HG02852 (cell line): ENCODE data around the gene DNAJC11.
"Not testable (repeated sequence)": the region's sequence is repeated elsewhere in the genome, so short reads cannot be mapped to it uniquely, and the experiment has no call there.

Experiments
- ATAC-seq: cut with Tn5 transposase; IDR thresholded peaks from one replicate; pipeline ENCODE4 v1.9.1; 2021; ENCODE audit warnings: mild to moderate bottlenecking, moderate library complexity; ENCODE audit not compliant: unreplicated experiment

DNAJC11 gene

DNA sequence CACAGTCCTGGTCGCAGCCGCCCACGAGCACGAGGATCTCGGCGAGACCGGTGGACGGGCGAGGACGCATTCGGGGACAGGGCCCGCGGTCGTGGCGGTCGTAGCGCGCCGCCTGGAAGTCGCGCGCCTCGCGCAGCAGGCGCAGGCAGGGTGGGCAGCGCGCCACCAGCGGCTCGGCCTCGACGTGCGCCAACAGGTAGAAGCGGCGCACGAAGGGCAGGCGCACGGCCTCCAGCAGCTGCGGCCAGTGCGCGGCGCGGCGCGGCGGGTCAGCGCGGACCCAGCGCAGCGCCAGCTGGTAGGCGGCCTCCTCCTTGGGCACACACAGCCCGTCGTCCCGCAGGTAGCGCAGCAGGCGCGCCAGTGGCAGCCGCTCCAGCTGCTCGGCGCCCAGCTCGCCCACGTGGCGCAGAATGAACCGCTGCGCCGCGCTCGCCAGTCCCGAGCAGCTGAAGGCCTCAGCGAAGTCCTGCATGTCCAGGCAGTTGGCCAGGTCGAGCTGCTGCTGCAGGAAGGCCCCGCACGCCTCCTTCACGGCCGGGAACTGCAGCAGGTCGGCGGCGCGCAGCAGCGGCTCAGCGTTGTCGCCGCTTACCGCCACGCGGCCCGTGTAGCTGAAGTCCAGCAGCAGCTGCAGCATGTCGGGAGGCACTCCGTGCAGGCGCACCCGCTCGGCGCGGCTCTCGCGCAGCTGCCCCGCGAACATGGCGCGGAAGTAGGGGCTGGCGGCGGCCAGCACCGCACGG, 99.5 kb downstream of the DNAJC11 start:
- ATAC-seq: peak; percentile 31

DNA sequence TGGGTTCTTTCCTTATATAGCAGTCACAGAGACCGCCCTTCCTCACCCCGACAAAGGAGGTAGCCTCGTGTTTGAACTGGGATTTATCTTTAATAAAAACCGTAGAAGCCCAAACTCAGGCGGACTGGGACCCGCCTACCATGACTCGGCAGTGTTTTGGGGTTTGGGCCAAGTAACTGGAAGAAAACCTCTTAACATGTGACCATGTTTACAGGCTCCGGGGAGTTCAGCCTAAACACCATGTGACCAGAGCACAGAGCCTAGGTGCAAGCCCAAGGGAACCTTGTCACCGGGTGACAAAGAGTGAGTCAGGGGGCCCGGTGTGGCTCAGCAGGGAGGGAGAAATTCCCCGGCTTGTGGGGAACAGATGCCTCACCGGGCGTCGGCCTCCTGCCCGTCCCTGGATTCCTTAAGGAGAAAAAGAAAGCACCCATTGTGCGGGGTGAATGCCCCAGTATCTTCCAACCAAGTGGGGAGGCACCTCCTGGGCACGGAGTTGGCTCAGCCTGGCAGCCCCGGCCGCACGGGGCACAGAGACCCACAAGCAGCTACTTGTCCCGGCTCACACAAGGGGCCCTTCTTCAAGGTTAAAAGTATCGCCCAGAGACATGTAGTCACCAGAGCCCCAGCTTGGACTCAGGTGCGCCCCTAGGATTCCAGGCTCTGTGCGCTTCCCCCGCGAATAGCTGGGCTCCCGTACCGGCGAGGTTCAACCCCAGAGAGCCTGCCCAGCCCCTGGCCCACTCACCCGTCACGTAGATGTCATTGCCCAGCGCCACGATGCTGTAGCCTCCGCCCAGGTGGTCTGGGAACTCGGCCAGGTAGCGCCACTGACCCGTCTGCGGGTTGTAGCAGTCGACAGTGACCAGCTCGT, 100.3 kb downstream of the DNAJC11 start:
- peak; percentile 23 for ATAC-seq

DNA sequence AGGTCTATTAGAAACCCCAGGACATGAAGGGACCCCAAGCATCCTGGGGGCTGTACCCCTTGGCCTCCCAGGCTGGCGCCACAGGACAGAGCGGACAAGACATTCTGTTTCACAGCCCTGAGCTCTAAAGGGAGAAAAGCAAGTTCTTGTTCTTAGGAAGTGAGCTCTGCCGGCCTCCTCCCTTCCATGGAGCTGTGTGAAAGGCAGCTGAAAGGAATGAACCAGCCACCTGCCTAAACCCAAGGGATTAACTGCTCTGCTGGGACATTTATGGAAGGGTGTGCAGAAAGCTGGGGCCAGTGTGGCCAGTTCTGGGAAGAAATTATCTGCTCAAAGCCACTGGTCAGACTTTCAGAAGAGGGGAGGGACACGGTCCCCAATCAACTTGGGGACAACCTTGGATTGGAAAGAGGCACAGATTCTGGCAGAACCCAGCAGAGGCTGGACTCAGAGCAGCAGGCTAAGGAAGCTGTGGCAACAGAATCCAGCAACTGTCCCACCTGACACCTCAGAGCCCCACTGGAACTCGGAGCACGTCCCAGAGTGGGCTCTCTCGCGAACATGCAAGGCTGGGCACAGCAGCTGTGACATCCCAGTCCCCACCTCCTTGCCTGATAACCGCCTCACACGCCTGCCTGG, 101.1 kb downstream of the DNAJC11 start:
- peak; percentile 2 for ATAC-seq

DNA sequence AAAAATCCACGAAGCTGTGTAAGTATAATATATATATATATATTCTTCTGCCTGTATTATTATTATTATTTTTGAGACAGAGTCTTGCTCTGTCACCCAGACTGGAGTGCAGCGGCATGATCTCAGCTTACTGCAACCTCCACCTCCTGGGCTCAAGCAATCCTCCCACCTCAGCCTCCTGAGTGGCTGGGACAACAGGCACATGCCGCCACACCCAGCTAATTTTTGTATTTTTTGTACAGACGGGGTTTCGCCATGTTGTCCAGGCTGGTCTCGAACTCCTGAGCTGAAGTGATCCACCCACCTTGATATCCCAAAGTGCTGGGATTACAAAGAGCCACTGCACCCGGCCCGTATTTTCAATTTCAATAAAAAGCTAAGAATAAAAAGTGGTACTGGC, 101.6 kb downstream of the DNAJC11 start:
- not testable (repeated sequence) for ATAC-seq

DNA sequence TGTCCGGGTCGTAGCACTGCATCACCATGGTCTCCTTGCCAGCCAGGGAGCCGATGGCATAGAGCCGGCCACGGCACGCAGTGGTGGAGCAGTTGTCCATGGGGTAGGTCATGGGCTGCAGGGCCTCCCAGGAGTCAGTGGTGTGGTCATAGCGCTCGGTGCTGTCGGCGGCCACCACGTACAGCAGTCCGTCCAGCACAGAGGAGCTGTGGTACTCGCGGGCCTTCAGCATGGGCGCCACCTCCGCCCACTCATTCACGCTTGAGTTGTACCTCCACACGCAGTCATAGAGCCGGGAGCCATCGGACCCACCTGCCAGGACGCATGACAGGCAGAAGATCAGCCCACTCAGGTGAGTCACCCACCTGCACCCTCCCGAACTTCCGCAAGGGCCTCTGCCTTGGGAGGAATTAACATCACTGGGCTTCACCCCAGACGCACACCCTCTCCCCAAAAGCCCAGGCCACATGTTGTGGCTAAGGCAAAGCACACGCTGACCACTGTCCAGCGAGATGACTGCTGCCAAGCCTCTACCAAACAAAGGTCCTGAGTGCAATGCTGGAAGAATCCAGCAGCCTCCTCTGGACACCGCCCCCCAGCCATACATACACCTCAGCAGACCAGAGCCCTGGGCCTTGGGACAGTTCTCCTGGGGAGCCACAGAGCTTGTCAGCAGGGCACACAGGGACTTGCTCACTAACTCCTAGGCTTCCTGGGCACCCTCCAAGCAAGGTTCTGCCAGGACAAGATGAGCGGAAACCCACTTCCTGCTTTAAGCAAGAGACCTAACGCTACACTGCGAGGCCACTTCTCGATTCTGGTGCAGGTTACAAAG, 102.3 kb downstream of the DNAJC11 start:
- no peak for ATAC-seq

DNA sequence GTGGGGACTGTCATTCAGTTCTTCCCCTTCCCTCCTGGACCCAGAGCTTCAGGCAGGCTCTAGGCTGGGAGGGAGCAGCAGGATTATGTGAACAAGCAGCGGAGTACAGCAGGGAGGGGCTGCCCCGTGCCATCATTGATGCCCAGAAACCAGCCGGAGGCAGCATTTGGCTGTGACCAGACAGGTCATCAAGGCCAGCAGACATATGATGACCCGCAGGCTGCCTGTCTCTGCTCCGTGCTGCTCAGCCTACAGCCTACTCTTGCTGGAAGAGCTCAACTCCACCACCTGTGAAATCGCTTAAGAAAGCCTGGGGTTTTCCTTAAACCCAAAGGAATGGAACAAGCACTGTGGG, 103.9 kb downstream of the DNAJC11 start:
- no peak for ATAC-seq

- no peak for ATAC-seq
These were observed 104.5 kb downstream of the DNAJC11 start for GRCh38 chr1:6596886-6597776.

GRCh38 chr1:6596351-6596750, 105.3 kb downstream of the DNAJC11 start:
- ATAC-seq: no peak

DNA sequence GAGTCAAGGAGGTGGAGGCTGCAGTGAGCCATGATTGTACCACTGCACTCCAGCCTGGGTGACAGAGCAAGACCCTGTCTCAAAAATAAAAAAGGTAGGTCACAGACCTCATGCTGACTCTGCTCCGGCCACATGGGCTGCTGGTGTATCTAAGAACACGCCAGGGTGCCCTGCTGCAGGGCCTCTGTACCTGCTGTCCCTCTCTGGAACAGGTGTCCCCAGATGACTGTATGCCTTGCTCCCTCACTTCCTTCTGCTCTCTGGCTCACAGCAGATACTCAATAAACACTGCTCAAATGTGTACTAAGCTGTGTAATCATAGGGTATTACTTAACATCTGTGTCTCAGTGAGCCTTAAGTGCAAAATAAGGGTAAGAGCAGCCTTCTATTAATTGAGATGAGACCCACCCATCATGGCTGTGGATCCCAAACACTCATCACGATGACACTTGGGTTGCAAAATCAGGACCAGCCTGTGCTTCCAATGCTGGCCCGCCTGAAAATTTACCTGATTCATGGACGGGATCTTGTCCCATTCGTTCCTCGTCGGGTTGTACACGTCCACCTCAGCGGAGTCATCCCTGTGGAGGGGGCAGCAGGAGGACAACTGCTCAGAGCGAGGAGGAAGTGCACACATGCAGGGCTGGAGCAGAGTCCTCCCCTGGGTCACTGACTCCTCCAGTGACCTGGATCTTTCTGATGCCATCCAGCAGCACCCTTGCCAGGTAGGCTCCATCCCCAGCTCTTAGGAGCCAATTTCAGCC, 106.5 kb downstream of the DNAJC11 start:
- no peak for ATAC-seq

GRCh38 chr1:6593810-6594209, 107.8 kb downstream of the DNAJC11 start:
- no peak for ATAC-seq

GRCh38 chr1:6592865-6593593, 108.6 kb downstream of the DNAJC11 start:
- no peak for ATAC-seq

DNA sequence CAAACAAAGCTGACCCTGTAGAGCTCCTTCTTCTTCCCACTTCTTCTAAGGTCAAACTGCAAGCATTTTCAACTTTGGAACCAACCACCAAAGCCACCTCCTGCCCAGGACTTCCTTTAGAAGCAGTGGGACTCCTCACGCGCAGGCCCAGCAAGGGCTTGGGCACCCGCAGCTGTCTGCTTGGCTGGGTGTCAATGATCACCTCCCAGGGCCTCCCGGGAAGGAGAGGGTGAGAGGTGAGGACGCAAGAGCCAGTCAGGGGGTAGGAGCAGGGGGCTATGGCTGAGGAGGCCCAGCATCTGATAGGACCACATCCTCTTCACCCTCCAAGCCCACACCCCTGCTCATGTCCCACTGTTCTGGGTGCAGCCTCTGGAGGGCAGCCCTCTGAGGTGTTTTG, 109.2 kb downstream of the DNAJC11 start:
- no peak for ATAC-seq

- no peak for ATAC-seq
These were observed 110.0 kb downstream of the DNAJC11 start for GRCh38 chr1:6591644-6592043.

DNA sequence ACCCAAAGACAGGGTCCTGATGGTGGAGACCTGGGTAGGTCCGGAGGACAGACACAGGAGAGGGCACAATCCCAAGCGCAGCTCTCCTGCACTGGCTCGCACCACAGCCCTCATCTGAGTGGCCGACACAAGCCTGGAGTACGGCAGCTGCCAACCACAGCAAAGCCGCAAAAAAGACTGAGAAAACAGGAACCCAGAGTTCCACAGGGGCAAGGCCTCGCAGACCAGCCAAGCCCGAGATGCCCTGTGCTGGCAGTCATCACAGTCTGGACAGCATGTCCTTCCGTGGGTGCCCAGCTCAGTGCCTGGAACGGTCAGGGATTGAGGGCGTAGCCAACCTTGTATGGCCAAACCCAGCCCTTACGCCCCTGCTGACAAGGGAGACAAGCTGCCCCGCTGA, 110.4 kb downstream of the DNAJC11 start:
- ATAC-seq: no peak

DNA sequence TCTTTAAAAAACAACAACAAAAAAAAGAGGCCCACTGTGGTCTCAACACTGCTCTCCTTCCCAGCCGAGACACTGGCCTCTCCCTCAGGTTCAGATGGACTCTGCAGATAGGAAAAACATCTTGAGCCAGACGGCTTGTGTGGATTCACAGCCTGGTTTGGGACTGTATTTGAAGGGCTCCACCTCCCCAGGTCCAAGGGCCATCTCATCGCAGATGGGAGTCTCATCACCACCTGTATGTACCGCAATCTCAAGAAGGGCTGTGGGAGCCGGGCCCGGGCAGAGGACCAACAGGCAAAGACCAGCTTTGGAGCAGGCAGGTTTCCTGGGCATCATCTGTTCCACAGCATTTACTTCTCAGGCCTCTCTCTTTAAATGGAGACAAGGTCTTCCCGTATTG, 111.6 kb downstream of the DNAJC11 start:
- ATAC-seq: no peak

- no peak for ATAC-seq
These were observed 112.6 kb downstream of the DNAJC11 start for GRCh38 chr1:6588893-6589520.

DNA sequence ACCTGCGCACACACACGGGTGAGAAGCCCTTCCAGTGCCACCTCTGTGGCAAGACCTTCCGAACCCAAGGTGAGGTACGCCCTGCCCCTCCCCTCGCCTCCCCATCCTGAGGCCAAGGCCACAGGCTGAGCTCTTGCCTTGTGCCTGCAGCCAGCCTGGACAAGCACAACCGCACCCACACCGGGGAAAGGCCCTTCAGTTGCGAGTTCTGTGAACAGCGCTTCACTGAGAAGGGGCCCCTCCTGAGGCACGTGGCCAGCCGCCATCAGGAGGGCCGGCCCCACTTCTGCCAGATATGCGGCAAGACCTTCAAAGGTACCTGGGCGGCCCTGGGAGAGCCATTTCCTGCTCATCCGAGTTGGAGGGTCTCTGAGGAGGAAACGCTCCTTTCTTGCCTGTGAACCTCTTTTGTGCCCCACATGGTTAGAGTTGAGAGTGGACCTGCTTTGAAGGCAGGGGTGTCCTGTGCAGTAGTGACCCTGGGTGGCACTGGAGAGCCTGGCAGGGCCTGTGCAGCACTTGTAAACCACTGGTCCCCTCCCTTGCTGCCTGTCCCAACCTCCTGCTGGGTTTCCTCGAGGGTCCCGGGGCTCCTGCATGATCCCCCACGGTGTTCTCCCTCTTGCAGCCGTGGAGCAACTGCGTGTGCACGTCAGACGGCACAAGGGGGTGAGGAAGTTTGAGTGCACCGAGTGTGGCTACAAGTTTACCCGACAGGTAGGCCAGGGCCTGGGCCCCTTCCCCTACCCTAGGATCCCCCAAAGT, 113.3 kb downstream of the DNAJC11 start:
- ATAC-seq: no peak
